Stomach smooth muscle (tissue), 2 donors: ENCODE results near the gene AP4S1.
A peak's percentile ranks its signal among the peaks of the same experiment; 100 is the strongest.
"Not testable (repeated sequence)": the region's sequence is repeated elsewhere in the genome, so short reads cannot be mapped to it uniquely, and the experiment has no call there.

ENCODE experiments used
- H3K27ac ChIP-seq: one replicate; pipeline ENCODE4 v1.7.0; 2013; ENCODE audit warnings: mild to moderate bottlenecking, low read length, inconsistent platforms
- H3K27me3 ChIP-seq, 2 donors: one replicate each; pipeline ENCODE4 v1.7.0; 2013; ENCODE audit warnings: low read length in 2 of 2; ENCODE audit not compliant: insufficient read depth in 2 of 2, control insufficient read depth in 1 of 2
- H3K36me3 ChIP-seq, 2 donors: one replicate each; pipeline ENCODE4 v1.7.0; 2013; ENCODE audit warnings: low read length in 2 of 2; ENCODE audit not compliant: control insufficient read depth in 2 of 2, insufficient read depth in 2 of 2
- H3K4me1 ChIP-seq: one replicate; pipeline ENCODE4 v1.7.0; 2013; ENCODE audit warnings: low read length; ENCODE audit not compliant: control insufficient read depth, insufficient read depth
- H3K4me3 ChIP-seq, 2 donors: one replicate each; pipeline ENCODE4 v1.7.0; 2013; ENCODE audit warnings: low read length in 2 of 2
- H3K9ac ChIP-seq, 2 donors: one replicate each; pipeline ENCODE4 v1.7.0; 2013; ENCODE audit warnings: low read length in 2 of 2, mild to moderate bottlenecking in 1 of 2
- H3K9me3 ChIP-seq, 2 donors: one replicate each; pipeline ENCODE4 v1.7.0; 2013; ENCODE audit warnings: low read length in 2 of 2; ENCODE audit not compliant: control insufficient read depth in 2 of 2
- donor health status: healthy.
- donor health status: Pancreatic carcinoma.

The AP4S1 gene

GRCh38 chr14:31025367-31026076 lies at the start of gene AP4S1:
Gene AP4S1 (plus strand): TSS chr14:31025649. CDS start chr14:31066197, 40,548 bp downstream.
- Histone ChIP-seq H3K4me3 (peak within 1 kb of the TSS; percentile 91 to 99), H3K36me3 (peaks cover 0 to 6% of the 10 kb centered on the region in 2 donors), H3K9me3 (no peaks in the 10 kb centered on the region), H3K27me3 (no peaks in the 10 kb centered on the region), H3K4me1 (peaks cover 4% of the 10 kb centered on the region), H3K27ac (peak within 1 kb of the TSS; percentile 97), H3K9ac (peak within 1 kb of the TSS; percentile 96 to 97)

- H3K27ac ChIP-seq, result no peak overlapping the region
- H3K36me3 ChIP-seq, result no peaks in the 10 kb centered on the region
- H3K27me3 ChIP-seq, result no peaks in the 10 kb centered on the region
- H3K4me3 ChIP-seq, result no peak overlapping the region
- peaks cover 2% of the 10 kb centered on the region for H3K4me1 ChIP-seq
- no peaks in the 10 kb centered on the region for H3K9me3 ChIP-seq
- no peak overlapping the region for H3K9ac ChIP-seq
Observed at GRCh38 chr14:30977752-30978151, 47.7 kb upstream of the AP4S1 start.

- not testable (repeated sequence) for H3K4me1 ChIP-seq, H3K9ac ChIP-seq, H3K9me3 ChIP-seq, H3K27me3 ChIP-seq, H3K4me3 ChIP-seq, H3K27ac ChIP-seq, H3K36me3 ChIP-seq
Observed at GRCh38 chr14:30980106-30980704, 45.2 kb upstream of the AP4S1 start.

GRCh38 chr14:30980980-30981379 lies 44.5 kb upstream of the AP4S1 start:
- no peaks in the 10 kb centered on the region for H3K9me3 ChIP-seq
- no peaks in the 10 kb centered on the region for H3K36me3 ChIP-seq
- no peaks in the 10 kb centered on the region for H3K27me3 ChIP-seq
- no peak overlapping the region for H3K27ac ChIP-seq
- H3K4me3 ChIP-seq, result no peak overlapping the region
- no peak overlapping the region for H3K9ac ChIP-seq
- H3K4me1 ChIP-seq, result peaks cover 4% of the 10 kb centered on the region

- H3K4me1 ChIP-seq, result peaks cover 5% of the 10 kb centered on the region
- no peaks in the 10 kb centered on the region for H3K9me3 ChIP-seq
- H3K27ac ChIP-seq, result no peak overlapping the region
- H3K4me3 ChIP-seq, result no peak overlapping the region
- H3K27me3 ChIP-seq, result no peaks in the 10 kb centered on the region
- H3K9ac ChIP-seq, result no peak overlapping the region
- H3K36me3 ChIP-seq, result no peaks in the 10 kb centered on the region
Observed at GRCh38 chr14:30982533-30982932, 42.9 kb upstream of the AP4S1 start.

GRCh38 chr14:30983858-30984257 lies 41.6 kb upstream of the AP4S1 start:
- H3K36me3 ChIP-seq, result no peaks in the 10 kb centered on the region
- no peak overlapping the region for H3K27ac ChIP-seq
- no peak overlapping the region for H3K4me3 ChIP-seq
- peaks cover 6% of the 10 kb centered on the region for H3K4me1 ChIP-seq
- H3K27me3 ChIP-seq, result no peaks in the 10 kb centered on the region
- H3K9me3 ChIP-seq, result no peaks in the 10 kb centered on the region
- H3K9ac ChIP-seq, result no peak overlapping the region

- H3K27ac ChIP-seq, result no peak overlapping the region
Observed at GRCh38 chr14:30985796-30986195, 39.7 kb upstream of the AP4S1 start.

GRCh38 chr14:30988509-30988908 lies 36.9 kb upstream of the AP4S1 start:
- peaks cover 6% of the 10 kb centered on the region for H3K4me1 ChIP-seq
- no peaks in the 10 kb centered on the region for H3K9me3 ChIP-seq
- no peak overlapping the region for H3K4me3 ChIP-seq
- H3K36me3 ChIP-seq, result no peaks in the 10 kb centered on the region
- H3K9ac ChIP-seq, result no peak overlapping the region
- H3K27ac ChIP-seq, result no peak overlapping the region
- H3K27me3 ChIP-seq, result no peaks in the 10 kb centered on the region

More at GRCh38 chr14:30985796-30986195, 39.7 kb upstream of the AP4S1 start:
- peaks cover 6% of the 10 kb centered on the region for H3K4me1 ChIP-seq
- H3K27me3 ChIP-seq, result no peaks in the 10 kb centered on the region
- H3K36me3 ChIP-seq, result no peaks in the 10 kb centered on the region
- H3K9me3 ChIP-seq, result no peaks in the 10 kb centered on the region
- no peak overlapping the region for H3K4me3 ChIP-seq
- H3K9ac ChIP-seq, result no peak overlapping the region

GRCh38 chr14:30990770-30991169 lies 34.7 kb upstream of the AP4S1 start:
- peaks cover 4% of the 10 kb centered on the region for H3K4me1 ChIP-seq
- no peak overlapping the region for H3K27ac ChIP-seq
- no peak overlapping the region for H3K9ac ChIP-seq
- H3K36me3 ChIP-seq, result no peaks in the 10 kb centered on the region
- H3K9me3 ChIP-seq, result no peaks in the 10 kb centered on the region
- no peak overlapping the region for H3K4me3 ChIP-seq
- no peaks in the 10 kb centered on the region for H3K27me3 ChIP-seq

GRCh38 chr14:30991408-30991807 lies 34.0 kb upstream of the AP4S1 start:
- Histone ChIP-seq H3K27ac (no peak overlapping the region), H3K4me3 (no peak overlapping the region), H3K9ac (no peak overlapping the region), H3K36me3 (no peaks in the 10 kb centered on the region), H3K4me1 (peaks cover 9% of the 10 kb centered on the region), H3K27me3 (no peaks in the 10 kb centered on the region), H3K9me3 (no peaks in the 10 kb centered on the region)

GRCh38 chr14:30993071-30993470 lies 32.4 kb upstream of the AP4S1 start:
- Histone ChIP-seq H3K36me3 (peaks cover 0 to 2% of the 10 kb centered on the region in 2 donors), H3K9ac (no peak overlapping the region), H3K9me3 (peaks cover 1 to 3% of the 10 kb centered on the region in 2 donors), H3K27ac (no peak overlapping the region), H3K4me1 (peaks cover 11% of the 10 kb centered on the region), H3K27me3 (no peaks in the 10 kb centered on the region), H3K4me3 (no peak overlapping the region)
